Measurements from ENCODE around the gene NEK3.

Gene NEK3

DNA sequence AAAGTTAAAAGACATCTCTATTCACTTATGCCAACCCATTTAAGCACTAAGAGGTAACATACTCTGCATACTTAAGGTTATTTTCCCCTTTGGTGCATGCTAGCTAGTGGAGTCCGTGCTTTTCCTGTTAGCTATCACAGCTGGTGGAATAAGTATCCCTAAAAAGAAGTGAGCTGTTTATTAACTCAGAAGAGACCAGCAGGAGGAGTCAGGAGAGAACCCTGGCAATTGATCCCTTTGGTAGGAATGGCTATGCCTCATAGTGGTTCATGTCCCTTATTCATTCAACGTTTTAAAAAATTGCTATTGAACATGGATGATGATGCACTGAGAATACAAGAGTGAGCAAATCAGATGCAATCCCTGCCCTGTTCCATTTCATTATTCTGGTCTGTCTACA is 18.1 kb downstream of the NEK3 start:
- no peaks in the 10 kb centered on the region for H3K27me3 ChIP-seq (replicated peaks in 2 of 5; ENCODE audit: control insufficient read depth in 4 of 5, insufficient read depth in 5 of 5, low read length in 4 of 5)
- H3K9me3 ChIP-seq (ENCODE audit: control extremely low read depth in 1 of 5, control insufficient read depth in 4 of 5, insufficient read depth in 2 of 5, low read depth in 1 of 5, low read length in 4 of 5) = no peaks in the 10 kb centered on the region
- DNase-seq = no peak
- H3K4me1 ChIP-seq (ENCODE audit: control extremely low read depth in 1 of 4, control insufficient read depth in 4 of 4, insufficient read depth in 4 of 4, low read length in 3 of 4) = no peaks in the 10 kb centered on the region
- no peak overlapping the region for H3K4me3 ChIP-seq (ENCODE audit: control insufficient read depth in 1 of 7, extremely low read depth in 1 of 7, insufficient read depth in 4 of 7, low read depth in 2 of 7, low read length in 6 of 7)
- H3K36me3 ChIP-seq (ENCODE audit: control insufficient read depth in 4 of 4, insufficient read depth in 4 of 4, low read length in 3 of 4) = peaks cover 0 to 35% (median 6%) of the 10 kb centered on the region in 4 experiments
- WGBS (ENCODE audit: insufficient coverage) = 83% methylated on average over 1 of the region's 2 CpGs
- POLR2A ChIA-PET = no interaction called here
- H3K27ac ChIP-seq (ENCODE audit: insufficient read depth in 1 of 2, low read depth in 1 of 2, low read length in 2 of 2, poor library complexity in 1 of 2, severe bottlenecking in 2 of 2) = no peak overlapping the region
- CTCF ChIA-PET = interaction anchor here (0.8 to 3.1 kb wide), 5 partner anchors 10 to 43 kb away, joined by 3 to 9 read pairs (median 4); partner anchors contain the start of gene NEK3

DNA sequence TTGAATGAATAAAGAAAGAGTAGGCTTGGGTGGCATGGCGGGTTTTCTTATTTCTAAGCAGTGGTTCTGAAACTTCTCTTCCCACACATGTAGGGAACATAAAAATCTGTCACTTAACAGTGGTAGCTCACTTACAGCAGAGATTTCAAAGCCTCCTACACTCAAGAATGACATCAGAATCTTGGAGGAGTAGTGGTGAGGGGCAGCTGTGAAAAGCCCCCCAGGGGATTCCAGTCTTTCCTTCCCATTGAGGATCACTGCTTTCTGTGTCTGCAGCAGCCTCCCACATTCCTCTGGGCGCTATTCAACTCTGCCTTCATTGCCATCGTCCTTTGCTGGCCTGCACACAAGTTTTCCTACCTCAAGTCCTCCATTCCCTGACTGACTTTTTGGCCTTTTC is 21.9 kb downstream of the NEK3 start:
- Histone ChIP-seq H3K4me3 (ENCODE audit: control insufficient read depth in 1 of 7, extremely low read depth in 1 of 7, insufficient read depth in 4 of 7, low read depth in 2 of 7, low read length in 6 of 7) (no peak overlapping the region), H3K27ac (ENCODE audit: insufficient read depth in 1 of 2, low read depth in 1 of 2, low read length in 2 of 2, poor library complexity in 1 of 2, severe bottlenecking in 2 of 2) (no peak overlapping the region), H3K36me3 (ENCODE audit: control insufficient read depth in 4 of 4, insufficient read depth in 4 of 4, low read length in 3 of 4) (peaks cover 7 to 54% (median 22%) of the 10 kb centered on the region in 4 experiments), H3K27me3 (replicated peaks in 2 of 5; ENCODE audit: control insufficient read depth in 4 of 5, insufficient read depth in 5 of 5, low read length in 4 of 5) (no peaks in the 10 kb centered on the region), H3K4me1 (ENCODE audit: control extremely low read depth in 1 of 4, control insufficient read depth in 4 of 4, insufficient read depth in 4 of 4, low read length in 3 of 4) (no peaks in the 10 kb centered on the region), H3K9me3 (ENCODE audit: control extremely low read depth in 1 of 5, control insufficient read depth in 4 of 5, insufficient read depth in 2 of 5, low read depth in 1 of 5, low read length in 4 of 5) (no peaks in the 10 kb centered on the region)
- ChIA-PET POLR2A (no interaction called here), CTCF (interaction anchor here (1.6 to 2.1 kb wide), 2 partner anchors 10 to 245 kb away, joined by 4 to 6 read pairs; no protein-coding TSS in a partner anchor)
- WGBS (ENCODE audit: insufficient coverage) = 100% methylated on average over 2 of the region's 3 CpGs
- DNase-seq = no peak

- Histone ChIP-seq H3K27me3 (replicated peaks in 2 of 5; ENCODE audit: control insufficient read depth in 4 of 5, insufficient read depth in 5 of 5, low read length in 4 of 5) (no peaks in the 10 kb centered on the region), H3K27ac (ENCODE audit: insufficient read depth in 1 of 2, low read depth in 1 of 2, low read length in 2 of 2, poor library complexity in 1 of 2, severe bottlenecking in 2 of 2) (no peak overlapping the region), H3K4me1 (ENCODE audit: control extremely low read depth in 1 of 4, control insufficient read depth in 4 of 4, insufficient read depth in 4 of 4, low read length in 3 of 4) (no peaks in the 10 kb centered on the region), H3K4me3 (ENCODE audit: control insufficient read depth in 1 of 7, extremely low read depth in 1 of 7, insufficient read depth in 4 of 7, low read depth in 2 of 7, low read length in 6 of 7) (no peak overlapping the region), H3K9me3 (ENCODE audit: control extremely low read depth in 1 of 5, control insufficient read depth in 4 of 5, insufficient read depth in 2 of 5, low read depth in 1 of 5, low read length in 4 of 5) (peaks cover 0 to 2% (median 0%) of the 10 kb centered on the region in 5 experiments), H3K36me3 (ENCODE audit: control insufficient read depth in 4 of 4, insufficient read depth in 4 of 4, low read length in 3 of 4) (peaks cover 8 to 59% (median 27%) of the 10 kb centered on the region in 4 experiments)
- no peak for DNase-seq
- CTCF ChIA-PET = interaction anchor here (2.1 kb wide), 1 partner anchor 9 kb away, joined by 6 read pairs; no protein-coding TSS in a partner anchor
- POLR2A ChIA-PET = no interaction called here
Observed at GRCh38 chr13:52136763-52137162, 22.6 kb downstream of the NEK3 start.

GRCh38 chr13:52130641-52131040 is 28.8 kb downstream of the NEK3 start:
- Histone ChIP-seq H3K36me3 (ENCODE audit: control insufficient read depth in 4 of 4, insufficient read depth in 4 of 4, low read length in 3 of 4) (peaks cover 9 to 42% (median 24%) of the 10 kb centered on the region in 4 experiments), H3K27ac (ENCODE audit: insufficient read depth in 1 of 2, low read depth in 1 of 2, low read length in 2 of 2, poor library complexity in 1 of 2, severe bottlenecking in 2 of 2) (no peak overlapping the region), H3K27me3 (replicated peaks in 2 of 5; ENCODE audit: control insufficient read depth in 4 of 5, insufficient read depth in 5 of 5, low read length in 4 of 5) (no peaks in the 10 kb centered on the region), H3K4me1 (ENCODE audit: control extremely low read depth in 1 of 4, control insufficient read depth in 4 of 4, insufficient read depth in 4 of 4, low read length in 3 of 4) (peaks cover 2 to 18% (median 13%) of the 10 kb centered on the region in 4 experiments), H3K9me3 (ENCODE audit: control extremely low read depth in 1 of 5, control insufficient read depth in 4 of 5, insufficient read depth in 2 of 5, low read depth in 1 of 5, low read length in 4 of 5) (peaks cover 0 to 5% (median 3%) of the 10 kb centered on the region in 5 experiments), H3K4me3 (ENCODE audit: control insufficient read depth in 1 of 7, extremely low read depth in 1 of 7, insufficient read depth in 4 of 7, low read depth in 2 of 7, low read length in 6 of 7) (no peak overlapping the region)
- CTCF ChIA-PET = interaction anchor here (0.7 to 1.8 kb wide), 5 partner anchors 10 to 236 kb away, joined by 3 to 5 read pairs (median 4); no protein-coding TSS in a partner anchor
- DNase-seq = no peak
- POLR2A ChIA-PET = no interaction called here

DNA sequence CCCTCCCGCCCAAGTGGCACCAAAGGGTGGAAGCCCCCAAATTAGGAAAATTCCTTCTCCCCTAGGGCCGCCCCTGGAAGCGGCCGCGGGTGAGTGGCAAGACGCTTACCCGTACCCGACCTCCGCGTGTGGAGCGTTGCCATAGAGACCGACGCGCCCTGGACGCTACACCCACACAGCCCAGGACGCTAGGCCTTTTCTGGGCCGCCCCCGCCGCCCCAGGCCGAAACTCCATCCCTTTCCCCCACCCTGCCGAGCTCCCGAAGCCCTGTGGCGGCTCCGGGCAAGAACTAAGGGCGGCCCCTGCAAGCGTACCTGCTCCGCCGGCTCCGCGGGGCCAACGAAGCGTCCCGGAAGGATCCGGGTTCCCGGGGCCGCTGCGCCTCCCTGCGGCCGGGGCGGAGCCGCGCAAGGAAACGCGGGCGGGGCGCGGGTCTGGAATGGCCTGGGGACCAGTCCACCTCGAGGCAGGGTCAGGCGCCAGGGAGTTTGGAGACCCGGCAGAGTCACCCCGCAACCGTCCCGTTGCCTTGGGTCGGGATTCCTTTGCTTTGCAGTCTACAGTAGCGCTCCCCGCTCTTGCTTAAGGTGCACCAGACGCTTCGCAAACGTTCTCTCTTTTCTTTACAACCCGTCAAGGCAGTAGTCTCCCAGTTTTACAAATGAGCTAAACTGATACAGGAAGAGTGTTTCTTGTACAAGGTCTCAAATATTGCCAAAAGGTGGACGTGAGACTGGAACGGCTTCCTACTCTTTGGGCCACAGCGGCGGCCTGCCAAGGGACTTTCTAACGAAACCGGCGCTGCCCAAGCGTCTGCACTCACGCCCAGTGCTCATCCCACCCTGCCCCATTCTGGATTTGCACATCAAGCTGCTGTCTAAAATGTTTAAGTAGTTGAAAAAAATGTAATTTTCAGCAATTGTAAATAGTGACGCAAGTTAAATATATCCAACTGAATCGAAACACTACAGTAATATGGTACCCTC is 30.4 kb downstream of the NEK3 start, which contains the start of gene NEK5:
Gene NEK5 (minus strand): TSS at position 360 of the 987 bp plus-strand sequence. CDS start 1,591 bp downstream, outside the sequence.
- peak; percentile 41 to 67 (median 59) for DNase-seq
- Histone ChIP-seq H3K36me3 (ENCODE audit: control insufficient read depth in 4 of 4, insufficient read depth in 4 of 4, low read length in 3 of 4) (peaks cover 7 to 29% (median 19%) of the 10 kb centered on the region in 4 experiments), H3K9me3 (ENCODE audit: control extremely low read depth in 1 of 5, control insufficient read depth in 4 of 5, insufficient read depth in 2 of 5, low read depth in 1 of 5, low read length in 4 of 5) (peaks cover 0 to 5% (median 3%) of the 10 kb centered on the region in 5 experiments), H3K4me3 (ENCODE audit: control insufficient read depth in 1 of 7, extremely low read depth in 1 of 7, insufficient read depth in 4 of 7, low read depth in 2 of 7, low read length in 6 of 7) (peak within 1 kb of the TSS; percentile 66 to 94 (median 76)), H3K27me3 (replicated peaks in 2 of 5; ENCODE audit: control insufficient read depth in 4 of 5, insufficient read depth in 5 of 5, low read length in 4 of 5) (no peaks in the 10 kb centered on the region), H3K4me1 (ENCODE audit: control extremely low read depth in 1 of 4, control insufficient read depth in 4 of 4, insufficient read depth in 4 of 4, low read length in 3 of 4) (peaks cover 2 to 18% (median 13%) of the 10 kb centered on the region in 4 experiments), H3K27ac (ENCODE audit: insufficient read depth in 1 of 2, low read depth in 1 of 2, low read length in 2 of 2, poor library complexity in 1 of 2, severe bottlenecking in 2 of 2) (no peak within 1 kb of the TSS)
- CTCF ChIA-PET = interaction anchor here (0.6 to 4.9 kb wide), 14 partner anchors 18 to 326 kb away, joined by 3 to 57 read pairs (median 4); partner anchors contain the start of gene NEK3
- WGBS (ENCODE audit: insufficient coverage) = 2% methylated on average over 60 of the region's 71 CpGs
- POLR2A ChIA-PET = interaction anchor here (0.5 kb wide), 1 partner anchor 606 kb away, joined by 3 read pairs; no protein-coding TSS in a partner anchor

GRCh38 chr13:52127783-52128702 is 31.4 kb downstream of the NEK3 start:
- peak; percentile 66 to 77 (median 69) for DNase-seq
- Histone ChIP-seq H3K27me3 (replicated peaks in 2 of 5; ENCODE audit: control insufficient read depth in 4 of 5, insufficient read depth in 5 of 5, low read length in 4 of 5) (no peaks in the 10 kb centered on the region), H3K9me3 (ENCODE audit: control extremely low read depth in 1 of 5, control insufficient read depth in 4 of 5, insufficient read depth in 2 of 5, low read depth in 1 of 5, low read length in 4 of 5) (peaks cover 0 to 5% (median 3%) of the 10 kb centered on the region in 5 experiments), H3K27ac (ENCODE audit: insufficient read depth in 1 of 2, low read depth in 1 of 2, low read length in 2 of 2, poor library complexity in 1 of 2, severe bottlenecking in 2 of 2) (no peak overlapping the region), H3K36me3 (ENCODE audit: control insufficient read depth in 4 of 4, insufficient read depth in 4 of 4, low read length in 3 of 4) (peaks cover 7 to 21% (median 16%) of the 10 kb centered on the region in 4 experiments), H3K4me3 (ENCODE audit: control insufficient read depth in 1 of 7, extremely low read depth in 1 of 7, insufficient read depth in 4 of 7, low read depth in 2 of 7, low read length in 6 of 7) (peak overlapping the region; percentile 66 to 94 (median 76)), H3K4me1 (ENCODE audit: control extremely low read depth in 1 of 4, control insufficient read depth in 4 of 4, insufficient read depth in 4 of 4, low read length in 3 of 4) (peaks cover 2 to 18% (median 13%) of the 10 kb centered on the region in 4 experiments)
- ChIA-PET POLR2A (interaction anchor here (0.5 kb wide), 1 partner anchor 605 kb away, joined by 3 read pairs; no protein-coding TSS in a partner anchor), CTCF (interaction anchor here (0.6 to 4.9 kb wide), 32 partner anchors 8 to 998 kb away, joined by 3 to 57 read pairs (median 3); partner anchors contain the start of genes ALG11 and ATP7B)
- under 1% methylated on average over 18 of the region's 33 CpGs for WGBS (ENCODE audit: insufficient coverage)
